OCI-LY3 (cell line): ENCODE measurements around the gene ERCC6L.

Experiments used
- H2AFZ ChIP-seq: fragments of 200-600, 300-600 bp; shearing (Covaris generic); 2 replicates; pipeline ENCODE4 v1.6.0; 2014; ENCODE audit warnings: antibody characterized with exemption, low read depth, low read length
- H3K27ac ChIP-seq: fragments of 200-600, 300-600 bp; sonication (generic); 2 replicates; pipeline ENCODE4 v1.5.1; 2014; ENCODE audit warnings: mild to moderate bottlenecking, low read length, moderate library complexity, mixed read lengths
- H3K27me3 ChIP-seq: fragments of 200-600, 300-600 bp; sonication (generic); 2 replicates; pipeline ENCODE4 v1.6.1; 2014; ENCODE audit warnings: low read depth, low read length, mixed read lengths
- H3K36me3 ChIP-seq: fragments of 200-600, 300-600 bp; sonication (generic); replicated peaks from 2 replicates; pipeline ENCODE3; 2014; ENCODE audit warnings: low read depth, low read length, mixed read lengths
- H3K4me1 ChIP-seq: fragments of 300-600, 200-600 bp; sonication (generic); 2 replicates; pipeline ENCODE4 v1.6.1; 2014; ENCODE audit warnings: low read length, mixed read lengths
- H3K4me2 ChIP-seq: fragments of 200-600, 300-600 bp; sonication (generic); 2 replicates; pipeline ENCODE4 v1.6.1; 2014; ENCODE audit warnings: low read length, mixed read lengths
- H3K4me3 ChIP-seq: fragments of 300-600, 200-600 bp; sonication (generic); 2 replicates; pipeline ENCODE4 v1.5.1; 2014; ENCODE audit warnings: antibody characterized with exemption, mild to moderate bottlenecking, low read length, moderate library complexity
- H3K79me2 ChIP-seq: fragments of 300-600, 200-600 bp; shearing (Covaris generic); 2 replicates; pipeline ENCODE4 v1.6.1; 2014; ENCODE audit warnings: mild to moderate bottlenecking, low read length, mixed read lengths
- H3K9ac ChIP-seq: fragments of 300-600, 200-600 bp; shearing (Covaris generic); 2 replicates; pipeline ENCODE4 v1.6.0; 2014; ENCODE audit warnings: mild to moderate bottlenecking, low read length, moderate library complexity
- H3K9me3 ChIP-seq: fragments of 200-600, 300-600 bp; shearing (Covaris generic); 2 replicates; pipeline ENCODE4 v1.6.1; 2014; ENCODE audit warnings: low read length, mixed read lengths; ENCODE audit not compliant: insufficient read depth
- H4K20me1 ChIP-seq: fragments of 200-600, 300-600 bp; sonication (generic); 2 replicates; pipeline ENCODE4 v1.6.1; 2016; ENCODE audit warnings: low read length, mixed read lengths; ENCODE audit not compliant: insufficient read depth
- CTCF ChIP-seq: fragments of 200-600, 300-600 bp; sonication (generic); IDR thresholded peaks from 2 replicates; pipeline ENCODE4 v1.5.1; 2014; ENCODE audit warnings: antibody characterized with exemption, low read length, low read depth
- EZH2phosphoT487 ChIP-seq: fragments of 200-600 bp; shearing (Covaris generic); IDR thresholded peaks from 2 replicates; pipeline ENCODE4 v1.6.1; 2018; ENCODE audit warnings: antibody characterized with exemption, mixed run types, low read depth

The ERCC6L gene

GRCh38 chrX:72268597-72269365, 30.0 kb upstream of the ERCC6L start:
- no peaks in the 10 kb centered on the region for H3K4me1 ChIP-seq
- H3K4me2 ChIP-seq: no peak overlapping the region
- no peaks in the 10 kb centered on the region for H3K27me3 ChIP-seq
- H3K79me2 ChIP-seq: peaks cover 8% of the 10 kb centered on the region; the same call in 1 of the 2 replicates
- H3K9me3 ChIP-seq: no peaks in the 10 kb centered on the region
- TF ChIP-seq EZH2phosphoT487 (no peak), CTCF (no peak)
- no peak overlapping the region for H3K27ac ChIP-seq
- H4K20me1 ChIP-seq: peaks cover 30% of the 10 kb centered on the region
- H2AFZ ChIP-seq: no peak overlapping the region
- H3K9ac ChIP-seq: no peak overlapping the region
- peaks cover 47% of the 10 kb centered on the region for H3K36me3 ChIP-seq
- H3K4me3 ChIP-seq: no peak overlapping the region

DNA sequence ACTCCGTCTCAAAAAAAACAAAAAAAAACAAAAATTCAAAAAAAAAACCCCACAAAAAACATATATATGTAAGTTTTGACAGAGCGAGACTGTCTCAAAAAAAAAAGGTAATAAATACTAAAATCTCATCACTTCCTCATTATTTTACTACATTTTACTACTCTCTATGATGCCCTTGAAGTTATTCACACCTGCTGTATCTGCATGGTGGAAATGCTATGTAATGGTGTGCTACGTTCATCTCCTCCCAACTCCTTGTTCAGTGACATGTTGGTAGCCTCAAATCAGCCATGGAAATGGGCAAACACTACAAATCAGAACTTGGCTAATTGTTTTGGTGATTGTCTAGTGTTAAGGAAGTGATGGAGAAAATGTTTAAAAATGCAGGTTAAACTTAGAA, 26.4 kb upstream of the ERCC6L start:
- TF ChIP-seq CTCF: no peak
- TF ChIP-seq EZH2phosphoT487: no peak

DNA sequence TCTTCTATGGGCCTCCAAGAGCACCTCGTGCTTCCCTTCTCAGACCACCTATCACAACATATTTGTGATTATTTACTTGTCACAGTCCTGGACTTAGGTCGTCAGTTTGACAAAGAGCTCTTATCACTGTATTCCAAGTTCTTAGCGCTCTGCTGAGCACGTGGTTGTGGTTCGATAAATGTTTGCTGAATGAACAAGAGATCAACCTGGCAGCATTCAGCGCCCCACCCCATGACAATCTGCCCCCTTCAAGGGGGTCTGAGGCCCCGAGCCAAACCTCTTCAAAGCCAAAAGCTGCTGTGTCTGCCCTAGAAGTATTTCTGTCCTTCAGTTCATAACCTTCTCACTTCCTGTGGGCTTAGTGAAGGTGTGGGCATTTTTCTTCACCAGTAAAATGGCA, 23.2 kb upstream of the ERCC6L start:
- TF ChIP-seq EZH2phosphoT487: no peak
- no peak for TF ChIP-seq CTCF
- no peak overlapping the region for H3K27ac ChIP-seq
- H3K9ac ChIP-seq: no peak overlapping the region
- H2AFZ ChIP-seq: no peak overlapping the region
- no peaks in the 10 kb centered on the region for H3K27me3 ChIP-seq
- no peaks in the 10 kb centered on the region for H3K9me3 ChIP-seq
- H3K4me3 ChIP-seq: no peak overlapping the region
- no peaks in the 10 kb centered on the region for H4K20me1 ChIP-seq
- H3K36me3 ChIP-seq: peaks cover 3% of the 10 kb centered on the region
- no peak overlapping the region for H3K4me2 ChIP-seq
- H3K4me1 ChIP-seq: no peaks in the 10 kb centered on the region
- no peaks in the 10 kb centered on the region for H3K79me2 ChIP-seq

More for the DNA sequence above, 26.4 kb upstream of the ERCC6L start:
- Histone ChIP-seq H3K4me2 (no peak overlapping the region), H2AFZ (no peak overlapping the region), H4K20me1 (peaks cover 6% of the 10 kb centered on the region; the same call in 1 of the 2 replicates), H3K4me1 (no peaks in the 10 kb centered on the region), H3K36me3 (peaks cover 16% of the 10 kb centered on the region), H3K9me3 (no peaks in the 10 kb centered on the region), H3K79me2 (no peaks in the 10 kb centered on the region), H3K27ac (no peak overlapping the region), H3K27me3 (no peaks in the 10 kb centered on the region), H3K9ac (no peak overlapping the region), H3K4me3 (no peak overlapping the region)

DNA sequence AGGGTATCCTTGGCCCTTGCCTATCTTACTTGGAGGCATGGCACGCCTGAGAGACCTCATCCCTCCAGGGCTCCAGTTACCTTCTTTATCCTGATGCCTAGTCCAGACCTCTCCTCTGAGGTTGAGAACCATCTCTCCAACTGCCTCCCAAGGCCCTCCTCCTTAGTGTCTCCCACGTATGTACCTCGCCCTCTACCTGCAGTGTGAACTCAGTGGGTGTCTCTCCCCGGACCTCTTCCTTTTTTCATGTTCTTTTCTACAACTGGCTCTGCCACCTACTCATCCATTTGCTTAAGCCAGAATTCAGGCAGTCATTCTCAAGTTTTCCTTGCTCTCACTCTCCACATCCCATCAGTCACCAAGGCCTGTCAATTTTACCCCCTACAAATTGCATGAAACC, 21.6 kb upstream of the ERCC6L start:
- Histone ChIP-seq H3K9ac (no peak overlapping the region), H3K9me3 (no peaks in the 10 kb centered on the region)

More for the DNA sequence above, 21.6 kb upstream of the ERCC6L start:
- no peaks in the 10 kb centered on the region for H4K20me1 ChIP-seq
- no peak overlapping the region for H3K27ac ChIP-seq
- no peak overlapping the region for H3K4me3 ChIP-seq
- no peak for TF ChIP-seq CTCF
- TF ChIP-seq EZH2phosphoT487: no peak
- no peaks in the 10 kb centered on the region for H3K79me2 ChIP-seq
- H3K4me1 ChIP-seq: no peaks in the 10 kb centered on the region
- H2AFZ ChIP-seq: no peak overlapping the region
- no peak overlapping the region for H3K4me2 ChIP-seq
- no peaks in the 10 kb centered on the region for H3K27me3 ChIP-seq
- peaks cover 2% of the 10 kb centered on the region for H3K36me3 ChIP-seq
